Eye (tissue), 1 donor: ENCODE data around the gene SCARB2.

Experiments used
- DNase-seq: peaks from one replicate; pipeline ENCODE4 v3.0.0-alpha.2; 2015

SCARB2 gene

DNA sequence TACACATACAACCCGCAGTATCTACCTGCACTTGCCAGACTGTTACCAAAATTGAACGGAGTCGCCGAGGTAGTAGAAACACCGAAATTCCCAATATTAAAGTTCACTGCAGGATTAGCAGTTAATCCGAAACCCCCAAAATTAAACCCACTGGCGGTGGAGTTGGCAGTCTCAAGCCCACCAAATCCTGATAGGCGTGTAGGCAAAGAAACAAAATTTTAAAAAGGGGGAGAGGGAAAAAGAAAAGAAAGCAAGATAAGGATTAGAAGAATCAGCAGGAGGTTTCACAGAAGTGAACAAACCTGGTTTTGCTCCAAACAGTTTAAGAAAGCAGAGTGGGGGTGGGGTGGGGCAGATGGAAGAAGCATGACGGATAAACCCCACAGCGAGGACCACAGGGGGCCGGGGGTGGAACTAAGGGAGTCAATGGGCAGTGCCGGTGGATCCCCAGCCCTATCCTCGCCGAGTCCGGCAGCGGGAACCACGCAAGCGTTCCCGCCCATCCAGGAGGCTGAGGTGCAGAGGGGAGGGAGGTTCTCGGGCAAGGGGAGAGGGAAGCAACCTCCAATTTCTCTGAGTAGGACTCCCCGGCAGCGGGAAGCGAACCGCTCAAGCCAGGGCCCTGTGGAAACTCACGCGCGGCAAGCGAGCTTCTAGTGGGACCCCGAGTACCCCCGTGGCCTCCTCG, 66.0 kb downstream of the SCARB2 start:
- DNase-seq = peak; percentile 80

DNA sequence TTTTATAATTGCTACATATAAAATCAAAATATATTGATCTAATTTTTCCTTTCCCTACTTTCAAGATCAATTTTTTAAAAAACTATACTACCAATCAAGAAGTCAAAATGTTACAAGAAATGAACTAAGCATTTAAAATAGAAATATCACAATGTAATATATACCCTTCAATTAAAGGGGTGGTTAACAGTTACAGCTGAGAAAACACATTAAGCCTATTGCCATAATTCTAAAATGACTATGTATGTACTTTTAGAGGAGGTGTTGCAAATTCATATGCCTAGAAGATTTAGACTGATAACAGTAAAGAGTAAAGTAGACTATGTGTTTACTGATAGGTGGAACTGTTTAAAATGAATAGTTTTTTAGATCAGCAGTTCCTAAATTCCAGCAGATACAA, 69.1 kb downstream of the SCARB2 start:
- DNase-seq = no peak

DNA sequence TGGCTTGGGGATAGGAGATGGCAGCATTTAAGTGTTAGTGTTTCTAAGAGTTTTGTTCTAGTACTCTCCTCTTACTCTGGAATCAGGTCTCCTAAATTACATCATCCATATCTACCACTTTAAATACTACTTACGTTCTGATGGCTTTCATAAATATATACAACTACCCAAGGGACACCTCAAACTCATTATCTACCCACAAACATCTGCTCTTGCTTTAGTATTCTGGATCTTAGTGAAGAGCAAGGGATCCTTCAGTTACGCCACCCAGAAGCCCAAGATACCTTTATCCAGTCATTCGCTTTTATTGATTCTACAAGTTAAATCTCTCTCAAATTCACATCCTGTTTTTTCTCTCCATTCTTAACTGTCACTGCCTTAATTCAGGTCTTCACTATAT, 72.4 kb downstream of the SCARB2 start:
- DNase-seq = no peak

DNA sequence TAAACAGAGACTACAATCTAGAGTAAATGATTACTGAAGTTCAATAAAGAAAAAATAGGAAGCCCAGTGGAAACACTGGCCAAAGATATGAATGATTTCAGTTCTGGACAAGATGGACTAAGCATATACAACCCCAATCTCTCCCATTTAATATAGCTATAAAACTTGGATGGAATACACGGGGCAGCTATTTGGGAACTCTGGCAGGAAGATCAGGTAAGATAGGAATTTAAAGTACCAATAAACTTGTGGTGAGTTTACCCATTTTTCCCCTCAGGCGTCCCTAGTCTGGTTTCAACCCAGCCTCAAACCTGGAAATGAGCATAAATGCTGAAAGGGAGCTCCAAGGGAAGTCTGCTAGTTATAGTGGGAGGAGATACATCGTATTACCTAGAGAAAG, 85.9 kb downstream of the SCARB2 start:
- no peak for DNase-seq

DNA sequence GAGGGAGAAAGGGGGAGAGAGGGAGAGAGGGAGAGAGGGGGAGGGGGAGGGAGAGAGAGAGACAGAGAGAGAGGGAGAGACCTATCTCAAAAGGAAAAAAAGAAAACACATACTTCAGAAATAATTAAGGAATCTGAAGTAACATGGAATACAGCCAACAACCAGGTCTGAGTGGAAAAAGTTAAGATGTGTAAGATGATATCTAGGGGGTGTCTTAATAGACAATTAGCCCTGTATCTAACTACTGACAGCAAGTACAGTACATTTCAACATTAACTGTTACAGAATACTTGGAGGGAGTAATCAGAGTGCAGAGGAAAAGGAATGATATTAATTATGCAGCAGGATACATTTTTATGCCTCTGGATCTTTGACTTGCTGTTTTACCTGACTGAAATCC, 87.8 kb downstream of the SCARB2 start:
- DNase-seq = no peak

DNA sequence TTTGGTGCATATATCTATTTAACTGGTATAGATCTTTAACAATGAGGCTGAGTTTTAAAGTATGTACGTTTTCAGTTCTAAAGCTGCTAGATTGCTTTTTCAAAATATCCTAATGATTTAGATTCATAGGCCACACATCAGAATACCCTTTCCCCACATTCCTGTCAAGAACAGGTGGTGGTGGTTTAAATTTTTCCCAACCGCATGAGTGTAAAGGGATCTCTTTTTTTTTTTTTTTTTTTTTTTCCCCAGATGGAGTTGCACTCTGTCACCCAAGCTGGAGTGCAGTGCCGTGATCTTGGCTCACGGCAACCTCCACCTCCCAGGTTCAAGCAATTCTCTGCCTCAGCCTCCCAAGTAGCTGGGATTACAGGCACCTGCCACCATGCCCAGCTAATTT, 93.4 kb downstream of the SCARB2 start:
- no peak for DNase-seq

DNA sequence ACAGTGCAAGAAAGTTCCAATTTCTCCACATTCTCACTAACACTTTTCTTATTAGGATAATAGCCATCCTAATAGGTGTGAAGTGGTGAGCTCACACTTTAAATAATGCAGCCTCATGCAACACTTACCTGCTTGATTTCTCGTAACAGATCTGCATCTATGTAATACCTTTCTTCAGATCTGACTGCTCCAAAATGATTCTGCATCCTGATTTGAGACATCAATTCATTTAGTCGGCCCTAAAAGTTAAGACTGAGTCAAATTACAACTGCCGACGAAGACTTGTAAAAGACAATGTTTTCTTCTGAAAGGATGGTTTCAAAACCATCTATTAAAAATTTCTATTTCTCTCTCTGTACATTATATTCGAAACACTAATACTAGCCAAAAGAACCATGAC, 96.1 kb downstream of the SCARB2 start:
- DNase-seq = no peak

DNA sequence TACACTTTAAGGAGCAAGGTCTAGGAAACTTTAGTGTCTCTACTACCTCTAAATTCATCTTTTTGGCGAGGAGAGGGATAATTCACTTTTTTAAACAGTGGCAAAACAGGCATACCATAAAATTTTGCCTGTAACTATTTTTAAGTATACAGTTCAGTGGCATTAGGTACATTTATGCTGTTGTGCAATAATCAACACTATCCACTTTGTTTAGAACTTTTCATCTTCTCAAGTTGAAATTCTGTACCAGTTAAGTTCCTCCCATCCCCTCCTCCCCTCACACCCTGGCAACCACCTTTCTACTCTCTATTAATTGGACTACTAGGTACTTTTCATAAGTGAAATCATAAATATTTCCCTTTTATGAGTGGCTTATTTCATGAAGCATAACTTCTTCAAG, 96.8 kb downstream of the SCARB2 start:
- DNase-seq = no peak
